ENCODE measurements around the gene SCD. TPM values are rescaled to one million over a fixed set of nuclear protein-coding genes. Genes with fewer than 3 reads are reported as not detected.

The SCD gene
- total and polyA plus RNA-seq, 2 donors (not counting 1 experiment from before 2014, with no cell fraction given) = 0.89 to 5.1 TPM

GRCh38 chr10:100348389-100348927 is 1.4 kb downstream of the SCD start:
- WGBS (ENCODE audit: insufficient coverage) = 97% methylated on average over 3 of the region's 3 CpGs
- Histone ChIP-seq H3K9ac (ENCODE audit: low read length) (no peak overlapping the region), H3K4me2 (replicated peaks; ENCODE audit: low read depth, low read length, poor library complexity, severe bottlenecking) (peak overlapping the region; percentile 86), H3K4me3 (ENCODE audit: control extremely low read depth in 1 of 5, extremely low read depth in 1 of 5, insufficient read depth in 1 of 5, low read depth in 2 of 5, low read length in 4 of 5) (no peak overlapping the region), H3K79me2 (ENCODE audit: control insufficient read depth, insufficient read depth, low read length) (no peaks in the 10 kb centered on the region), H3K27me3 (replicated peaks in 1 of 4; ENCODE audit: control extremely low read depth in 1 of 4, control insufficient read depth in 3 of 4, insufficient read depth in 4 of 4, low read length in 3 of 4) (peaks cover 0 to 8% (median 0%) of the 10 kb centered on the region in 4 experiments), H3K36me3 (replicated peaks in 1 of 2; ENCODE audit: control extremely low read depth in 1 of 2, control insufficient read depth in 1 of 2, extremely low read depth in 1 of 2, insufficient read depth in 2 of 2, low read length in 1 of 2) (peaks cover 0 to 2% of the 10 kb centered on the region in 2 experiments), H2AFZ (ENCODE audit: insufficient read depth, low read depth, low read length, poor library complexity, severe bottlenecking) (no peak overlapping the region), H3K9me3 (ENCODE audit: control extremely low read depth in 1 of 3, control insufficient read depth in 2 of 3, insufficient read depth in 1 of 3, low read length in 2 of 3) (no peaks in the 10 kb centered on the region), H4K20me1 (ENCODE audit: control insufficient read depth, insufficient read depth, low read length, poor library complexity, severe bottlenecking) (no peaks in the 10 kb centered on the region), H3K4me1 (ENCODE audit: control insufficient read depth in 2 of 2, insufficient read depth in 2 of 2, low read length in 2 of 2) (peaks cover 14 to 23% of the 10 kb centered on the region in 2 donors), H3K27ac (ENCODE audit: low read length in 2 of 2) (no peak overlapping the region)
- Mint-ChIP-seq H3K4me1 (peaks cover 22% of the 10 kb centered on the region), H3K9me3 (ENCODE audit: insufficient read depth) (no peaks in the 10 kb centered on the region), H3K27ac (no peak overlapping the region), H3K27me3 (no peaks in the 10 kb centered on the region), H3K4me3 (peak overlapping the region; percentile 91)
- TF ChIP-seq CTCF (IDR thresholded peaks at IDR 0.05) = no peak
- TF ChIP-seq EZH2 (IDR thresholded peaks at IDR 0.05; ENCODE audit: borderline replicate concordance, insufficient read depth, low read depth, low read length, poor library complexity, severe bottlenecking) = no peak
- POLR2A ChIA-PET = no interaction called here
- CTCF ChIA-PET = interaction anchor here (1.3 to 1.8 kb wide), 5 partner anchors 10 to 134 kb away, joined by 3 to 14 read pairs (median 5); no protein-coding TSS in a partner anchor
- intact Hi-C loops (cut with micrococcal nuclease) = loop anchor here (5.0 kb wide), 2 partner anchors 161 to 189 kb away; partner anchors contain the start of genes ERLIN1 and HIF1AN
- ATAC-seq (ENCODE audit: low read depth) (no peak), DNase-seq (no peak)

GRCh38 chr10:100349087-100349486 is 2.1 kb downstream of the SCD start:
- ATAC-seq (ENCODE audit: low read depth) (no peak), DNase-seq (no peak)
- H3K79me2 ChIP-seq (ENCODE audit: control insufficient read depth, insufficient read depth, low read length) = no peaks in the 10 kb centered on the region
- Mint-ChIP-seq H3K9me3 (ENCODE audit: insufficient read depth) (no peaks in the 10 kb centered on the region), H3K4me3 (no peak overlapping the region), H3K27ac (no peak overlapping the region), H3K27me3 (no peaks in the 10 kb centered on the region), H3K4me1 (peaks cover 22% of the 10 kb centered on the region)
- H3K4me2 ChIP-seq (replicated peaks; ENCODE audit: low read depth, low read length, poor library complexity, severe bottlenecking) = no peak overlapping the region
- ChIA-PET POLR2A (no interaction called here), CTCF (interaction anchor here (0.9 to 1.8 kb wide), 5 partner anchors 10 to 85 kb away, joined by 3 to 14 read pairs (median 5); no protein-coding TSS in a partner anchor)
- no peak overlapping the region for H3K4me3 ChIP-seq (ENCODE audit: control extremely low read depth in 1 of 5, extremely low read depth in 1 of 5, insufficient read depth in 1 of 5, low read depth in 2 of 5, low read length in 4 of 5)
- WGBS (ENCODE audit: insufficient coverage) = 86% methylated on average over 5 of the region's 5 CpGs
- no peaks in the 10 kb centered on the region for H3K9me3 ChIP-seq (ENCODE audit: control extremely low read depth in 1 of 3, control insufficient read depth in 2 of 3, insufficient read depth in 1 of 3, low read length in 2 of 3)
- no peak overlapping the region for H2AFZ ChIP-seq (ENCODE audit: insufficient read depth, low read depth, low read length, poor library complexity, severe bottlenecking)
- TF ChIP-seq EZH2 (IDR thresholded peaks at IDR 0.05; ENCODE audit: borderline replicate concordance, insufficient read depth, low read depth, low read length, poor library complexity, severe bottlenecking) (no peak), CTCF (IDR thresholded peaks at IDR 0.05) (no peak)
- intact Hi-C loops (cut with micrococcal nuclease) = loop anchor here (5.0 kb wide), 2 partner anchors 162 to 188 kb away; partner anchors contain the start of genes ERLIN1 and HIF1AN
- no peak overlapping the region for H3K9ac ChIP-seq (ENCODE audit: low read length)
- H3K36me3 ChIP-seq (replicated peaks in 1 of 2; ENCODE audit: control extremely low read depth in 1 of 2, control insufficient read depth in 1 of 2, extremely low read depth in 1 of 2, insufficient read depth in 2 of 2, low read length in 1 of 2) = peaks cover 0 to 2% of the 10 kb centered on the region in 2 experiments
- H3K27ac ChIP-seq (ENCODE audit: low read length in 2 of 2) = no peak overlapping the region
- peaks cover 14 to 23% of the 10 kb centered on the region in 2 donors for H3K4me1 ChIP-seq (ENCODE audit: control insufficient read depth in 2 of 2, insufficient read depth in 2 of 2, low read length in 2 of 2)
- H3K27me3 ChIP-seq (replicated peaks in 1 of 4; ENCODE audit: control extremely low read depth in 1 of 4, control insufficient read depth in 3 of 4, insufficient read depth in 4 of 4, low read length in 3 of 4) = peaks cover 0 to 8% (median 0%) of the 10 kb centered on the region in 4 experiments
- no peaks in the 10 kb centered on the region for H4K20me1 ChIP-seq (ENCODE audit: control insufficient read depth, insufficient read depth, low read length, poor library complexity, severe bottlenecking)

Measured in B cell (primary cell).